Measurements from ENCODE around the gene ESRRB.

The ESRRB gene

GRCh38 chr14:76352639-76353281 lies 23.2 kb upstream of the ESRRB start:
- peak; percentile 54 to 69 (median 68) for DNase-seq
- Histone ChIP-seq H3K4me1 (ENCODE audit: control extremely low read depth in 1 of 4, control insufficient read depth in 4 of 4, insufficient read depth in 4 of 4, low read length in 3 of 4) (peaks cover 0 to 4% (median 1%) of the 10 kb centered on the region in 4 experiments), H3K27ac (ENCODE audit: insufficient read depth in 1 of 2, low read depth in 1 of 2, low read length in 2 of 2, poor library complexity in 1 of 2, severe bottlenecking in 2 of 2) (no peak overlapping the region), H3K27me3 (replicated peaks in 2 of 5; ENCODE audit: control insufficient read depth in 4 of 5, insufficient read depth in 5 of 5, low read length in 4 of 5) (peaks cover 0 to 65% (median 13%) of the 10 kb centered on the region in 5 experiments), H3K4me3 (ENCODE audit: control insufficient read depth in 1 of 7, extremely low read depth in 1 of 7, insufficient read depth in 4 of 7, low read depth in 2 of 7, low read length in 6 of 7) (peak overlapping the region in 3 of 7 experiments; percentile 21 to 57 (median 43)), H3K9me3 (ENCODE audit: control extremely low read depth in 1 of 5, control insufficient read depth in 4 of 5, insufficient read depth in 2 of 5, low read depth in 1 of 5, low read length in 4 of 5) (no peaks in the 10 kb centered on the region), H3K36me3 (ENCODE audit: control insufficient read depth in 4 of 4, insufficient read depth in 4 of 4, low read length in 3 of 4) (no peaks in the 10 kb centered on the region)
- ChIA-PET CTCF (interaction anchor here (0.7 to 4.8 kb wide), 19 partner anchors 8 to 643 kb away, joined by 3 to 57 read pairs (median 5); no protein-coding TSS in a partner anchor), POLR2A (interaction anchor here (0.6 kb wide), 1 partner anchor 293 kb away, joined by 3 read pairs; no protein-coding TSS in a partner anchor)
- 6% methylated on average over 39 of the region's 40 CpGs for WGBS (ENCODE audit: insufficient coverage)

DNA sequence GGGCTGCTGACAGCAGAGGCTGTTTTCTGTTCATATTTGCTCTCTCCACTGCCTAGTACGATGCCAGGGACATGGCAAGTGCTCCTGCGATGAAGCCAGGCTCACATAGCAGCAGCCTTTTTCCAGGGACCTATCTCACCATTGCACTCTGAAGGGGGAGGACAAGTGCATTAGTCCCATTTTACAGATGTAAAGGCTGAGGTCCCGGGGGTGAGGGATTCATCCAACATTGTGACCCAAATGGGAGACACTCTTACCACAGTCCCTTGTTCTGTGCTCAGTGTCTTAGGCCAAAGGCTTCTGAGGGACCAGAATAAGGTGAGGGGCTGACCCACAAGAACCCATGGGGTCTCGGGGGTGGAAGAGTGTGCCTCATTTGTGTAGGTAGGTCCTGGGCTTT lies 21.6 kb upstream of the ESRRB start:
- Histone ChIP-seq H3K27ac (ENCODE audit: insufficient read depth in 1 of 2, low read depth in 1 of 2, low read length in 2 of 2, poor library complexity in 1 of 2, severe bottlenecking in 2 of 2) (no peak overlapping the region), H3K4me1 (ENCODE audit: control extremely low read depth in 1 of 4, control insufficient read depth in 4 of 4, insufficient read depth in 4 of 4, low read length in 3 of 4) (peaks cover 0 to 4% (median 1%) of the 10 kb centered on the region in 4 experiments), H3K9me3 (ENCODE audit: control extremely low read depth in 1 of 5, control insufficient read depth in 4 of 5, insufficient read depth in 2 of 5, low read depth in 1 of 5, low read length in 4 of 5) (no peaks in the 10 kb centered on the region), H3K36me3 (ENCODE audit: control insufficient read depth in 4 of 4, insufficient read depth in 4 of 4, low read length in 3 of 4) (no peaks in the 10 kb centered on the region), H3K27me3 (replicated peaks in 2 of 5; ENCODE audit: control insufficient read depth in 4 of 5, insufficient read depth in 5 of 5, low read length in 4 of 5) (peaks cover 0 to 68% (median 9%) of the 10 kb centered on the region in 5 experiments), H3K4me3 (ENCODE audit: control insufficient read depth in 1 of 7, extremely low read depth in 1 of 7, insufficient read depth in 4 of 7, low read depth in 2 of 7, low read length in 6 of 7) (no peak overlapping the region)
- DNase-seq: no peak
- CTCF ChIA-PET: interaction anchor here (1.1 to 4.8 kb wide), 3 partner anchors 160 to 304 kb away, joined by 3 to 57 read pairs (median 30); no protein-coding TSS in a partner anchor
- POLR2A ChIA-PET: no interaction called here
- WGBS (ENCODE audit: insufficient coverage): 95% methylated on average over 3 of the region's 4 CpGs

- no peak overlapping the region for H3K27ac ChIP-seq (ENCODE audit: insufficient read depth in 1 of 2, low read depth in 1 of 2, low read length in 2 of 2, poor library complexity in 1 of 2, severe bottlenecking in 2 of 2)
- ChIA-PET CTCF (interaction anchor here (4.8 kb wide), 1 partner anchor 302 kb away, joined by 30 read pairs; no protein-coding TSS in a partner anchor), POLR2A (no interaction called here)
- DNase-seq: no peak
- H3K9me3 ChIP-seq (ENCODE audit: control extremely low read depth in 1 of 5, control insufficient read depth in 4 of 5, insufficient read depth in 2 of 5, low read depth in 1 of 5, low read length in 4 of 5): no peaks in the 10 kb centered on the region
- WGBS (ENCODE audit: insufficient coverage): no CpG with 5 or more reads among the region's 3 CpGs
- H3K27me3 ChIP-seq (replicated peaks in 2 of 5; ENCODE audit: control insufficient read depth in 4 of 5, insufficient read depth in 5 of 5, low read length in 4 of 5): peaks cover 0 to 68% (median 10%) of the 10 kb centered on the region in 5 experiments
- H3K4me1 ChIP-seq (ENCODE audit: control extremely low read depth in 1 of 4, control insufficient read depth in 4 of 4, insufficient read depth in 4 of 4, low read length in 3 of 4): peaks cover 0 to 4% (median 1%) of the 10 kb centered on the region in 4 experiments
- H3K4me3 ChIP-seq (ENCODE audit: control insufficient read depth in 1 of 7, extremely low read depth in 1 of 7, insufficient read depth in 4 of 7, low read depth in 2 of 7, low read length in 6 of 7): no peak overlapping the region
- no peaks in the 10 kb centered on the region for H3K36me3 ChIP-seq (ENCODE audit: control insufficient read depth in 4 of 4, insufficient read depth in 4 of 4, low read length in 3 of 4)
Observed at GRCh38 chr14:76355771-76356170, 20.2 kb upstream of the ESRRB start.

DNA sequence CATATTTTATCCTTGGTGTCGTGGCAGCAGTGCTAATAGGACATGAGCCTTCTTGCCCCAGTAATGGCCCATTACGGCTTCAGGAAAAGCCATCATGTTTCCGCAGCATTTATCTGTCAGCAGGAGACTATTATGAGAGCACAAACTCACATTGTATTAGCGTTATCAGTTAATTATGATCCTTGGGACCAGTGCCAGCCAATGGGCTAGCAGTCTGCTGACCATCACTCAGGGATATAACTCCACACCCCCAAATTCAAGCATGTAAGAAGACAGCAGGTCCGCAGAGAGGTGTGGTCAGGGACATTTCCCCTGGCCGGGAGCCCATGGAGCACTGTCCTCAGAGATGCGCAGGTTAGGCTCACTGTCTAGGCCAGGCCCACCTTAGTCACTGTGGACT lies 4.9 kb upstream of the ESRRB start:
- no peak overlapping the region for H3K4me3 ChIP-seq (ENCODE audit: control insufficient read depth in 1 of 7, extremely low read depth in 1 of 7, insufficient read depth in 4 of 7, low read depth in 2 of 7, low read length in 6 of 7)
- no peak for DNase-seq
- peaks cover 0 to 3% (median 1%) of the 10 kb centered on the region in 4 experiments for H3K4me1 ChIP-seq (ENCODE audit: control extremely low read depth in 1 of 4, control insufficient read depth in 4 of 4, insufficient read depth in 4 of 4, low read length in 3 of 4)
- peaks cover 4 to 58% (median 26%) of the 10 kb centered on the region in 5 experiments for H3K27me3 ChIP-seq (replicated peaks in 2 of 5; ENCODE audit: control insufficient read depth in 4 of 5, insufficient read depth in 5 of 5, low read length in 4 of 5)
- no peak overlapping the region for H3K27ac ChIP-seq (ENCODE audit: insufficient read depth in 1 of 2, low read depth in 1 of 2, low read length in 2 of 2, poor library complexity in 1 of 2, severe bottlenecking in 2 of 2)
- WGBS (ENCODE audit: insufficient coverage): 95% methylated on average over 7 of the region's 7 CpGs
- H3K9me3 ChIP-seq (ENCODE audit: control extremely low read depth in 1 of 5, control insufficient read depth in 4 of 5, insufficient read depth in 2 of 5, low read depth in 1 of 5, low read length in 4 of 5): no peaks in the 10 kb centered on the region
- no peaks in the 10 kb centered on the region for H3K36me3 ChIP-seq (ENCODE audit: control insufficient read depth in 4 of 4, insufficient read depth in 4 of 4, low read length in 3 of 4)
- ChIA-PET POLR2A (no interaction called here), CTCF (interaction anchor here (1.5 kb wide), 1 partner anchor 18 kb away, joined by 3 read pairs; no protein-coding TSS in a partner anchor)

DNA sequence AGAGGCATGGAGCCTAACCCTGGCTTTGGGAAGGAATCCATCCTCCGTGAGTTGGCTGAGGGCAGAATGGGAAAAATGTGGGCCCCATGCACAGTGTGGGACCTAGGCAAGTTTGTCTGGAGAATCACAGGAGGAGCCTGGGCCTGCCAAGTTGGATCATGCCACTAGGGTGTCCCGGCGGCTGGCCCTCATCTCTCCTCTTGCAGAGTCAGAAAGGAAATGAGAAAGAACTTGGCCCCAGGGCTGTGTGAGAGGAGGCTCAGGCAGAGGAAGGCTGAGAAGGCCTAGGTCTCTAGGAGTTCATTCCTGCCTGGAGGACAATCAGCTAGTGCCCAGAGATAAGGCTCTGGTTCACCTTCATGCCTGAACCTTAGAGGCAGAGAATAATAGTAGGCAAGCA lies 2.5 kb upstream of the ESRRB start:
- 87% methylated on average over 3 of the region's 3 CpGs for WGBS (ENCODE audit: insufficient coverage)
- CTCF ChIA-PET: interaction anchor here (1.3 kb wide), 1 partner anchor 21 kb away, joined by 5 read pairs; no protein-coding TSS in a partner anchor
- POLR2A ChIA-PET: no interaction called here
- no peak overlapping the region for H3K4me3 ChIP-seq (ENCODE audit: control insufficient read depth in 1 of 7, extremely low read depth in 1 of 7, insufficient read depth in 4 of 7, low read depth in 2 of 7, low read length in 6 of 7)
- no peak for DNase-seq
- no peak overlapping the region for H3K27ac ChIP-seq (ENCODE audit: insufficient read depth in 1 of 2, low read depth in 1 of 2, low read length in 2 of 2, poor library complexity in 1 of 2, severe bottlenecking in 2 of 2)
- no peaks in the 10 kb centered on the region for H3K9me3 ChIP-seq (ENCODE audit: control extremely low read depth in 1 of 5, control insufficient read depth in 4 of 5, insufficient read depth in 2 of 5, low read depth in 1 of 5, low read length in 4 of 5)
- H3K36me3 ChIP-seq (ENCODE audit: control insufficient read depth in 4 of 4, insufficient read depth in 4 of 4, low read length in 3 of 4): no peaks in the 10 kb centered on the region
- H3K4me1 ChIP-seq (ENCODE audit: control extremely low read depth in 1 of 4, control insufficient read depth in 4 of 4, insufficient read depth in 4 of 4, low read length in 3 of 4): peaks cover 0 to 20% (median 15%) of the 10 kb centered on the region in 4 experiments
- peaks cover 4 to 77% (median 42%) of the 10 kb centered on the region in 5 experiments for H3K27me3 ChIP-seq (replicated peaks in 2 of 5; ENCODE audit: control insufficient read depth in 4 of 5, insufficient read depth in 5 of 5, low read length in 4 of 5)

DNA sequence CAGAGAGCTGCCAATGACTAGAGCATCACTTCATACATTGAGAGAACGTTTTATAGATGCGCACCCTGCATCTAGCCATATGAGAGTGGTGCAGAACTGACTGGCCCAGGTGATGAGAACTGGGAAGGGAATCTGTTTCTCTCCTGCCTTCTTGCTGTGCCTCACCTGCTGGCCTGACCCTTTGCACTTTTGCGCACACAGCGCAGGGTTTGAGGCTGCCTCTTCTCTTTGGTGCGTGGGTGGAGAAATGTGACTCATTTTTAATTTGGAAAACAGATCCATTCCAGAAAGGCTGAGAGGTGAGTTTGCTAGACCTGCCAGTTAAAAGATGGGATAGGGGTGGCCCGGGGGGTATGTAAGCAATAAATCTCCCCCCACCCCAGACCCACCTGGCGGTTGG lies 453 bp upstream of the ESRRB start:
- peaks cover 4 to 95% (median 47%) of the 10 kb centered on the region in 5 experiments for H3K27me3 ChIP-seq (replicated peaks in 2 of 5; ENCODE audit: control insufficient read depth in 4 of 5, insufficient read depth in 5 of 5, low read length in 4 of 5)
- DNase-seq: no peak
- ChIA-PET POLR2A (no interaction called here), CTCF (no interaction called here)
- no peak overlapping the region for H3K27ac ChIP-seq (ENCODE audit: insufficient read depth in 1 of 2, low read depth in 1 of 2, low read length in 2 of 2, poor library complexity in 1 of 2, severe bottlenecking in 2 of 2)
- H3K36me3 ChIP-seq (ENCODE audit: control insufficient read depth in 4 of 4, insufficient read depth in 4 of 4, low read length in 3 of 4): no peaks in the 10 kb centered on the region
- 77% methylated on average over 4 of the region's 7 CpGs for WGBS (ENCODE audit: insufficient coverage)
- H3K4me1 ChIP-seq (ENCODE audit: control extremely low read depth in 1 of 4, control insufficient read depth in 4 of 4, insufficient read depth in 4 of 4, low read length in 3 of 4): peaks cover 0 to 20% (median 15%) of the 10 kb centered on the region in 4 experiments
- H3K9me3 ChIP-seq (ENCODE audit: control extremely low read depth in 1 of 5, control insufficient read depth in 4 of 5, insufficient read depth in 2 of 5, low read depth in 1 of 5, low read length in 4 of 5): no peaks in the 10 kb centered on the region
- H3K4me3 ChIP-seq (ENCODE audit: control insufficient read depth in 1 of 7, extremely low read depth in 1 of 7, insufficient read depth in 4 of 7, low read depth in 2 of 7, low read length in 6 of 7): no peak overlapping the region

DNA sequence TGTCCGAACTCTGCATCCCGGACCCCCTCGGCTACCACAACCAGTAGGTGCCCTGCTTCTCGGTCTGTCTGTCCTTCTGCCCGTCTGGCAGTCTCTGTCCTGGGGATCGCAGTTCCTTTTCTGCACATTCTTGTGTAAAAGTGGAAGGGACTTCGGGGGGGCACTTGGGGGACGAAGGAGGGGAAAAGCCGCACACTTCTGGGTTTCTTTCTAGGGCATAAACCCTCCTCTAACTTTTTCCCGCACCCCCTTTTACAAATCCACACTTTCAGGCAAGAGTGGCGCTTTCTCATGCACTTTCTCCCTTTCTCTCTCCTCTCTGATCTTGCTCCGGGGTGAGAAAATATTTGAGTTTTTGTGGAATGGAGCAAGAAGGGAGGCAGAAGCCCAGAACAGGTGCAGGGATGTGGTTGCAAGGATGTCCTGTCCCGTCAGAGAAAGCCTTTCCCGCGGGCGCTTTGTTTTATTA lies 506 bp downstream of the ESRRB start:
- DNase-seq: peak in 2 of 3 donors; percentile 11 to 17
- Histone ChIP-seq H3K36me3 (ENCODE audit: control insufficient read depth in 4 of 4, insufficient read depth in 4 of 4, low read length in 3 of 4) (no peaks in the 10 kb centered on the region), H3K4me1 (ENCODE audit: control extremely low read depth in 1 of 4, control insufficient read depth in 4 of 4, insufficient read depth in 4 of 4, low read length in 3 of 4) (peaks cover 0 to 20% (median 15%) of the 10 kb centered on the region in 4 experiments), H3K9me3 (ENCODE audit: control extremely low read depth in 1 of 5, control insufficient read depth in 4 of 5, insufficient read depth in 2 of 5, low read depth in 1 of 5, low read length in 4 of 5) (no peaks in the 10 kb centered on the region), H3K4me3 (ENCODE audit: control insufficient read depth in 1 of 7, extremely low read depth in 1 of 7, insufficient read depth in 4 of 7, low read depth in 2 of 7, low read length in 6 of 7) (peak overlapping the region in 5 of 7 experiments; percentile 29 to 63 (median 53)), H3K27me3 (replicated peaks in 2 of 5; ENCODE audit: control insufficient read depth in 4 of 5, insufficient read depth in 5 of 5, low read length in 4 of 5) (peaks cover 5 to 97% (median 47%) of the 10 kb centered on the region in 5 experiments), H3K27ac (ENCODE audit: insufficient read depth in 1 of 2, low read depth in 1 of 2, low read length in 2 of 2, poor library complexity in 1 of 2, severe bottlenecking in 2 of 2) (no peak overlapping the region)
- WGBS (ENCODE audit: insufficient coverage): 0% methylated on average over 7 of the region's 16 CpGs
- ChIA-PET CTCF (no interaction called here), POLR2A (no interaction called here)
